OCI-LY3 (cell line): ENCODE data around the gene SFXN3.

Experiments used
- H2AFZ ChIP-seq: fragments of 200-600, 300-600 bp; shearing (Covaris generic); 2 replicates; pipeline ENCODE4 v1.6.0; 2014; ENCODE audit warnings: antibody characterized with exemption, low read depth, low read length
- H3K27ac ChIP-seq: fragments of 200-600, 300-600 bp; sonication (generic); 2 replicates; pipeline ENCODE4 v1.5.1; 2014; ENCODE audit warnings: mild to moderate bottlenecking, low read length, moderate library complexity, mixed read lengths
- H3K27me3 ChIP-seq: fragments of 200-600, 300-600 bp; sonication (generic); 2 replicates; pipeline ENCODE4 v1.6.1; 2014; ENCODE audit warnings: low read depth, low read length, mixed read lengths
- H3K36me3 ChIP-seq: fragments of 200-600, 300-600 bp; sonication (generic); replicated peaks from 2 replicates; pipeline ENCODE3; 2014; ENCODE audit warnings: low read depth, low read length, mixed read lengths
- H3K4me1 ChIP-seq: fragments of 300-600, 200-600 bp; sonication (generic); 2 replicates; pipeline ENCODE4 v1.6.1; 2014; ENCODE audit warnings: low read length, mixed read lengths
- H3K4me2 ChIP-seq: fragments of 200-600, 300-600 bp; sonication (generic); 2 replicates; pipeline ENCODE4 v1.6.1; 2014; ENCODE audit warnings: low read length, mixed read lengths
- H3K4me3 ChIP-seq: fragments of 300-600, 200-600 bp; sonication (generic); 2 replicates; pipeline ENCODE4 v1.5.1; 2014; ENCODE audit warnings: antibody characterized with exemption, mild to moderate bottlenecking, low read length, moderate library complexity
- H3K79me2 ChIP-seq: fragments of 300-600, 200-600 bp; shearing (Covaris generic); 2 replicates; pipeline ENCODE4 v1.6.1; 2014; ENCODE audit warnings: mild to moderate bottlenecking, low read length, mixed read lengths
- H3K9ac ChIP-seq: fragments of 300-600, 200-600 bp; shearing (Covaris generic); 2 replicates; pipeline ENCODE4 v1.6.0; 2014; ENCODE audit warnings: mild to moderate bottlenecking, low read length, moderate library complexity
- H3K9me3 ChIP-seq: fragments of 200-600, 300-600 bp; shearing (Covaris generic); 2 replicates; pipeline ENCODE4 v1.6.1; 2014; ENCODE audit warnings: low read length, mixed read lengths; ENCODE audit not compliant: insufficient read depth
- H4K20me1 ChIP-seq: fragments of 200-600, 300-600 bp; sonication (generic); 2 replicates; pipeline ENCODE4 v1.6.1; 2016; ENCODE audit warnings: low read length, mixed read lengths; ENCODE audit not compliant: insufficient read depth
- EZH2phosphoT487 ChIP-seq: fragments of 200-600 bp; shearing (Covaris generic); IDR thresholded peaks from 2 replicates; pipeline ENCODE4 v1.6.1; 2018; ENCODE audit warnings: antibody characterized with exemption, mixed run types, low read depth
- TF ChIP-seq, protein P1 (sequence below): fragments of 200-600, 300-600 bp; sonication (generic); IDR thresholded peaks from 2 replicates; pipeline ENCODE4 v1.5.1; 2014; ENCODE audit warnings: antibody characterized with exemption, low read length, low read depth

Gene SFXN3

GRCh38 chr10:101007915-101008822, 22.9 kb upstream of the SFXN3 start:
- no peaks in the 10 kb centered on the region for H3K9me3 ChIP-seq
- H3K27me3 ChIP-seq = no peaks in the 10 kb centered on the region
- H3K4me3 ChIP-seq = no peak overlapping the region
- no peaks in the 10 kb centered on the region for H3K36me3 ChIP-seq
- H3K79me2 ChIP-seq = no peaks in the 10 kb centered on the region
- TF ChIP-seq, protein P1, sequence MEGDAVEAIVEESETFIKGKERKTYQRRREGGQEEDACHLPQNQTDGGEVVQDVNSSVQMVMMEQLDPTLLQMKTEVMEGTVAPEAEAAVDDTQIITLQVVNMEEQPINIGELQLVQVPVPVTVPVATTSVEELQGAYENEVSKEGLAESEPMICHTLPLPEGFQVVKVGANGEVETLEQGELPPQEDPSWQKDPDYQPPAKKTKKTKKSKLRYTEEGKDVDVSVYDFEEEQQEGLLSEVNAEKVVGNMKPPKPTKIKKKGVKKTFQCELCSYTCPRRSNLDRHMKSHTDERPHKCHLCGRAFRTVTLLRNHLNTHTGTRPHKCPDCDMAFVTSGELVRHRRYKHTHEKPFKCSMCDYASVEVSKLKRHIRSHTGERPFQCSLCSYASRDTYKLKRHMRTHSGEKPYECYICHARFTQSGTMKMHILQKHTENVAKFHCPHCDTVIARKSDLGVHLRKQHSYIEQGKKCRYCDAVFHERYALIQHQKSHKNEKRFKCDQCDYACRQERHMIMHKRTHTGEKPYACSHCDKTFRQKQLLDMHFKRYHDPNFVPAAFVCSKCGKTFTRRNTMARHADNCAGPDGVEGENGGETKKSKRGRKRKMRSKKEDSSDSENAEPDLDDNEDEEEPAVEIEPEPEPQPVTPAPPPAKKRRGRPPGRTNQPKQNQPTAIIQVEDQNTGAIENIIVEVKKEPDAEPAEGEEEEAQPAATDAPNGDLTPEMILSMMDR = no peak
- no peak for TF ChIP-seq EZH2phosphoT487
- H2AFZ ChIP-seq = no peak overlapping the region
- no peak overlapping the region for H3K9ac ChIP-seq
- H3K27ac ChIP-seq = no peak overlapping the region
- H3K4me2 ChIP-seq = no peak overlapping the region
- no peaks in the 10 kb centered on the region for H4K20me1 ChIP-seq
- peaks cover 10% of the 10 kb centered on the region for H3K4me1 ChIP-seq

- H3K79me2 ChIP-seq = no peaks in the 10 kb centered on the region
- peaks cover 12% of the 10 kb centered on the region for H3K4me1 ChIP-seq
- no peak overlapping the region for H3K27ac ChIP-seq
- H3K9ac ChIP-seq = no peak overlapping the region
- no peak overlapping the region for H2AFZ ChIP-seq
- no peaks in the 10 kb centered on the region for H3K27me3 ChIP-seq
- H3K4me2 ChIP-seq = no peak overlapping the region
- TF ChIP-seq EZH2phosphoT487 = no peak
- TF ChIP-seq, protein P1 = no peak
- H3K4me3 ChIP-seq = no peak overlapping the region
- no peaks in the 10 kb centered on the region for H4K20me1 ChIP-seq
- no peaks in the 10 kb centered on the region for H3K36me3 ChIP-seq
- H3K9me3 ChIP-seq = no peaks in the 10 kb centered on the region
Measured at GRCh38 chr10:101008823-101009423, 22.1 kb upstream of the SFXN3 start.

DNA sequence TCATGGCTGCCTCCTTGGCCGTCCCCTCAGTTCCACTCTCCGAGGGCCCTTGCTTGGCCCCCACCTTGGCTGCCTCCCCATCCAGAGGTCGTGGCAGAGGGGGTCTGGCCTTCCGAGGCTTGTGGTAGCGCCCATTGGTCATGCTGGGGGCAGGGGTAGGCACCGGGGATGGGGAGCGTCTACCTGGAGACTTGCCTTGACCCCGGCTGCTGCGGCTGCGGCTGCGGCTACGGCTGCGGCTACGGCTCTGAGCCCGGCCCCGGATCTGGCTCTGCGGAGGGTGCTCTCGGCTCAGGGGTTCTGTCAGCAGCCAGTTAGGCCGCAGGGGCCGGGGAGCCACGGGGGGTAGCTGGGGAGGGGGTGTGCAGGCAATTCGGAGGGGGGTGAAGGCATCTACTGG, 20.7 kb upstream of the SFXN3 start:
- Histone ChIP-seq H2AFZ (no peak overlapping the region), H3K79me2 (no peaks in the 10 kb centered on the region), H3K4me2 (no peak overlapping the region), H3K9me3 (no peaks in the 10 kb centered on the region), H3K4me1 (peaks cover 12% of the 10 kb centered on the region), H3K9ac (no peak overlapping the region), H3K36me3 (no peaks in the 10 kb centered on the region), H4K20me1 (no peaks in the 10 kb centered on the region), H3K27ac (no peak overlapping the region), H3K27me3 (no peaks in the 10 kb centered on the region), H3K4me3 (no peak overlapping the region)
- TF ChIP-seq EZH2phosphoT487 = no peak
- TF ChIP-seq, protein P1 = no peak
